ENCODE data around the gene GIGYF1. TPM values are rescaled to one million over a fixed set of nuclear protein-coding genes. Genes with fewer than 3 reads are reported as not detected.
"Not testable (repeated sequence)": the region's sequence is repeated elsewhere in the genome, so short reads cannot be mapped to it uniquely, and the experiment has no call there.

The GIGYF1 gene
- polyA plus RNA-seq, 5 donors, result 30.4 to 52.9 (median 42.0) TPM

DNA sequence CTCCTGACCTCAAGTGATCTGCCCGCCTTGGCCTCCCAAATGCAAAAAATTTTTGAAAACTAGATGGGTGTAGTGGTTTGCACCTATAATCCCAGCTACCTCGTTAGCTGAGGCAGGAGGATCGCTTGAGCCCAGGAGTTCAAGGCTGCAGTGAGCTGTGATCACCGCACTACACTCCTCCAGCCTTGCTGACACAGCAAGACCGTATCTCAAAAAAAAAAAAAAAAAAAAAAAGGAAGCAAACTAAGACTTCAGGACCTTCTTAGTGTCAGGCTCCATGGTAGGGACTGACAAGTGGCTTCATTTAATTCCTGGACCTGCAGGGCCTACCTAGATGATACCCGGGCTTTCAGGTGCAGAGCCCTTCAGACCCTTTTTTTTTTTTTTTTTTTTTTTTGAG is 14.3 kb upstream of the GIGYF1 start:
- no peak for DNase-seq

DNA sequence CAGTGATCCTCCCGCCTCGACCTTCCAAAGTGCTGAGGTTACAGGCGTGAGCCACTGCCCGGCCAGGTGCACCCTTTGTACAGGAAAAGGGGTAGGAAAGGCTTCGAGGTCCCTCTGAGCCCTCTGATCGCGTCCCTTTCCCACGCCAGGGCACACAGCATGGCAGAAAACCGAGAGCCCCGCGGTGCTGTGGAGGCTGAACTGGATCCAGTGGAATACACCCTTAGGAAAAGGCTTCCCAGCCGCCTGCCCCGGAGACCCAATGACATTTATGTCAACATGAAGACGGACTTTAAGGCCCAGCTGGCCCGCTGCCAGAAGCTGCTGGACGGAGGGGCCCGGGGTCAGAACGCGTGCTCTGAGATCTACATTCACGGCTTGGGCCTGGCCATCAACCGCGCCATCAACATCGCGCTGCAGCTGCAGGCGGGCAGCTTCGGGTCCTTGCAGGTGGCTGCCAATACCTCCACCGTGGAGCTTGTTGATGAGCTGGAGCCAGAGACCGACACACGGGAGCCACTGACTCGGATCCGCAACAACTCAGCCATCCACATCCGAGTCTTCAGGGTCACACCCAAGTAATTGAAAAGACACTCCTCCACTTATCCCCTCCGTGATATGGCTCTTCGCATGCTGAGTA is 12.7 kb upstream of the GIGYF1 start:
- DNase-seq, result no peak

DNA sequence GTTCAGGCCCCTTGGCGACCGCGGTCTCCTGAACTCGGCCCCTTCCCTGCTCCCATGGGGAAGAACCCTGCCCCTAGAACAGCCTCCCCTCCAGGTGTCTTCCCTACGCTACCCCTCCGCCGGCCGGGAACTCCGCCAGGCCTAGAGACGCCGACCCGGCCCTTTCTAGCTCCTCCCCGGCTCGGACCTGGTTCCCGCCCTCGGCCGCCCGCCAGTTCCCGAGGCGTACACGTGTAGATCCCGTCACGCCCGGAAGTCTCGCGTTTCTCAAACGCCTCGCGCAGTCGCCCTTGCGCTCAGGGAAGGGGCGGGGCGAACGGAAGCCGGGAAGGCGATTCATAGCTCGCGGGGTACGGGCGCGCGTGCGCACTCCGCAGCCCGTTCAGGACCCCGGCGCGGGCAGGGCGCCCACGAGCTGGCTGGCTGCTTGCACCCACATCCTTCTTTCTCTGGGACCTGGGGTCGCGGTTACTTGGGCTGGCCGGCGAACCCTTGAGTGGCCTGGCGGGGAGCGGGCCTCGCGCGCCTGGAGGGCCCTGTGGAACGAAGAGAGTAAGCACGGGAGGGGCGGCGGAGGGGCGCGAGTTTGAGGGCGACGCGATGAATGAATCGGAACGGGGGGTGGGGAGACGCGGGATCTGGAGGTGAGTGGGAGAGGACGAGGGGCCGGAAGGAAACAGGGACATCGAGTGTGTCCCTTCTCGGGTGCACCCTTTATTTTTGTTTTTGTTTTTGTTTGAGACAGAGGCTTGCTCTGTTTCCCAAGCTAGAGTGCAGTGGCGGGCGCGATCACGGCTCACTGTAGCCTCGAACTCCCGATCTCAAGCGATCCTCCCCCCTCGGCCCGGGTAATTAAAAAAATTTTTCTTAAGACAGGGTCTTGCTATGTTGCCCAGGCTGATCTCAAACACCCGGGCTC is 12.0 kb upstream of the GIGYF1 start, which contains the start of gene POP7:
Gene POP7, plus strand, starts transcription at position 369 of the 919 bp plus-strand sequence. CDS start 710 bp downstream, outside the sequence.
- DNase-seq, result peak; percentile 99

DNA sequence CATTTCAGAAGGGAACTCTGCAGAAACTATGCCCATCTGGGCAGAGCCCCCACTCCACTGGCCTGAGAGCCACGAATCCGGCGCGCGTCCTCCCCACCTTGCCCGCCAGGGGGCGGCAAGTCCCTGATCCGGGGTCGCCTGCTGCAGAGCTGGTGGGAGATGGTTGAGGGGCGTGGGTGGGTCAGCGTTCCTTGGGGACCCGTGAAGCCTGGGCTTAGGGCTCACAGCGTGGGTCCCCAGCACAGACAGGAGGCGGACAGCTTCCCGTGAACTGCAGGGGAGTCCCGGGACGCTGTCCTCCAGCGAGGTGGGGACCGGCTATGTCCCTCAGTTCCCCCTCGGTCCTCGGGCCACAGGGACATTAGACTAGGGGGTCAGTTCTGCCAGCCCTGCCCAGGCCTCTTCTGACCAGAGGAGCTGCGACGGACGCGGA is 11.3 kb upstream of the GIGYF1 start:
- peak in 1 of 2 donors; percentile 84 for DNase-seq

DNA sequence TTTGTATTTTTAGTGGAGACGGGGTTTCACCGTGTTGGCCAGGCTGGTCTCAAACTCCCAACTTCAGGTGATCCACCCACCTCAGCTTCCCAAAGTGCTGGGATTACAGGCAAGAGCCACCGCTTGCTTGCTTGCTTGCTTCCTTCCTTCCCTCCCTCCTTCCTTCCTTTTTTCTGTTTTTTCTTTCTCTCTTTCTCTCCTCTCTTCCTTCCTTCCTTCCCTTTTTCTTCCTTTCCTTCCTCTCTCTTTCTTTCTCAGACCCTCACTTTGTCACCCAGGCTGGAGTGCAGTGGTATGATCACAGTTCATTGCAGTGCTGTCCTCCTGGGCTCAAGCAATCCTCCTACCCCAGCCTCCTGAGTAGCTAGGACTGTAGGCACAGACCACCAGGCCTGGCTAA is 7.0 kb upstream of the GIGYF1 start:
- not testable (repeated sequence) for DNase-seq

DNA sequence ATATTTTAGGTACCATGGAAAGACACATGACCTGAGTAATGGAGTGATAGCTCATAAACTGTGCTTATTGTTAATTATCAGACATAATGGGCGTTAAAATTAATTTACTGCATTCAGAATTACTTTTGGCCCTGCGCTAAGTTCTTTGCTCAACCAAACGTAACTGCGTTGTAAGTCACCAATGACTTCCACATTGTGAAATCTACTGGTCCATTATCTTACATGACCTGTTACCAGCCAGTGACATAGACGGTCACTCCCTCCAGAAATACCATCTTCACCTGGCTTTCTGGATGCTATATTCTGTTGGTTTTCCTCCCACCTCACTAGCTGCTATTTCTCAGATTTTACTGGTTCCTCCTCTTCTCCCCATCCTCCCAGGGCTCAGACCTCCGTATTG is 5.0 kb upstream of the GIGYF1 start:
- DNase-seq, result no peak

DNA sequence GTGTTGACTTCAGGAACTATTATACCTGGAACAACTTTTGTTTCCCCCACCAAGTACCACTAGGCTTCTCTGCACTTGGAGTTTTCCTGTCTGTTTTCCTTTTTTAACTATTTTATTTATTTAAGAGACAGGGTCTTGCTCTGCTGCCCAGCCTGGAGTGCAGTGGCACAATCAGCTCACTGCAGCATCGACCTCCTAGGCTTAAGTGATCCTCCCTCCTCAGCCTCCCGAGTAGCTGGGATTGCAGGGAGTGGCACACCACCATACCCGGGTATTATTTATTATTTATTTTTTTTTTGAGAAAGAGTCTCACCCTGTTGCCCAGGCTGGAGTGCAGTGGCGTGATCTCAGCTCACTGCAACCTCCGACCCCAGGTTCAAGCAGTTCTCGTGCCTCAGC is 2.1 kb upstream of the GIGYF1 start:
- no peak for DNase-seq

DNA sequence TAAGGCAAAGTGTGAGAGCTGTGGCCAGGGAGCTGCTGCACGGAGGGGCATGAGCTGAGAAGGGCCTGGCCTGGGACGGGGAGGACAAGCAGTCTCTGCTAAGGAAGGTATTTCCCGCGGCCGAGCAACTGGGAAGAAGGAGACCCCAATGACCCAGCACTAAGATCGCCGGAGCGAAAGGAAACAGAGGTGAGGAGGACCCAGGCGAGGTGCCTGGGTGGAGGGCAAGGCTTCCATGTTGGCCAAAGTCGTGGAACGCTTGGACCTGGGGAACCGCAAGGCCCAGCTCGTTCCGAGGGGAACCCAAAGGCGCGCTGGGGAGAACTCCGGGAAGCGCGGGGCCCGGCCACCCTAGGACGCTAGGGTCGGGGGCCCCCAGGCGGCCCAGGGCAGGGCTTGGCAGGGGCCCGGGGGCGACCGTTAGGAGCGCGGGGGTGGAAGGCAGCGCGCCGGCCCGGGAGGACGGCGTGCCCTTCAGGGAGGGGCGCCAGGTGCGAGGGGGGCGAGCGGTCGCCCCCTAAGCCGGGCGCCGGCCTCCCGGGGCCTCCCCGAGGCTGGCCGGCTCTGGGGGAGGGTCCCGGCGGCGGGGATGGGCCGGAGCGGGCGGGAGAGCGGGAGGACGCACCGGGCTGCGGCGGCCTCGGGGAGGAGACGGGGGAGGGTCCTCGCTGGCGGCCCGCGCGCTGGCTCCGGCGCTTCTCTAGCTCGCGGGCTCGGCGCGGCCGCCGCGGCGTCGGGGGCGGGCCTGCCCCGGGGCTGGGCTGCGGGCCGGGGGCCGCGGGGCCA is 545 bp downstream of the GIGYF1 start:
- no peak for DNase-seq

DNA sequence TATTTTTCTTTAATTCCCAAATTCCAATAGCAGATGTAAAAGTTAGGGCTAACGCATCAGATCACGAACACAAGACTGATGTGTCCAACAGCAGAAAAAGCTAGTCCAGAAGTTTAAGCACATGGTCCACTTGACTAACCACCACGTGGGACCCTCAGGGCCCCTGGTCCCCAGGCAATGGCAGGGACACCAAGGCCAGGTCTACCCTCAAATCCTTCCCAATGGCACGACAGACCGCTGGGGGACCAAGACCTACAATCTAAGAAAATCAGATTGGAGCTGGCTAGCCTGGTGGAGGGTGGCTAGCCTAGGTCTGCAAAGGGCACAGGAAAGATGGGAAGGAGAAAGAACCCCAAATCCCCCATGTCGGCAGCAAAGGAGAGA is 1.5 kb downstream of the GIGYF1 start:
- no peak for DNase-seq

DNA sequence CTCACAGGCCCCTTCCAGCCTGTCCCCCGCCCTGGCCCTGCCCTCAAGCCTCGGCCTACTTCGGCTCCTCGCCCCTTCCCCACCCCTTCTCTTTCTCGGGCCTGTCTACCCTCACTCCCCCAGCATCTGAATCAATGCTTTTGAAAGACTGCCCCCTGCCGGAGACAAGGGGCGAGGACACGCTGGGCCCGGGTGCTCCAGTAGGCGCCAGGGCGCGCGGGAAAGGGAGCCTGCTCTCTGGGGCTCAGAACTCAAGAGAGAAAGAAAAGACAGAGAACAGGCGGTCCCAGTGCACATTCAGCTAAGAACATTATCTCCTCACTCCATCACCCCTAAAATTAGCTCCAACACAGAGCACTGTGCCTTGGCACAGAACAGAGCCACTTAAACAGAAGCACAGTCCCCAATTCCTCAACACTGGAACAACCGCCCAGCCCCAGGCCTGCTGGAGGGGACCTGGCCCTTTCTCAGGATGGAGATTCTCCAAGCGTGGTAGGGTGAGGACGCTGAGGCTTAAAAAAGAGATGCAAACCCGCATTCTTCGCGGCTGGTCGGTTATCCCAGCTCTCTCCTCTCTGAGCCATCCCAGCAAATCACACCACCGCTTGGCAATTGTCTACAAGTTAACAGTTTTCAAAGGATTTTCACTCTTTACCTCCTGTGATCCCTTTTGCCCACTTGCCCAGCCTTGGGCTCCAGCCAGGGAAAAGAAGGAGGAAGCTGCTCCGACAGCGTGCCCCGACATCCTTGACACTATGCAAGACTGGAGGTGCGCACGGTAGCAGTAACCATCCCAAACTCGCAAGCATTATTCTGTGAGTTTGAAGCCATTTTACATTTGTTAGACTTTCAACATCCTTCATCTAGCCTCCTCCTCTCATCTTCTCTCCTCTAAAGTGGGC is 2.1 kb downstream of the GIGYF1 start:
- DNase-seq, result peak; percentile 66 to 73

DNA sequence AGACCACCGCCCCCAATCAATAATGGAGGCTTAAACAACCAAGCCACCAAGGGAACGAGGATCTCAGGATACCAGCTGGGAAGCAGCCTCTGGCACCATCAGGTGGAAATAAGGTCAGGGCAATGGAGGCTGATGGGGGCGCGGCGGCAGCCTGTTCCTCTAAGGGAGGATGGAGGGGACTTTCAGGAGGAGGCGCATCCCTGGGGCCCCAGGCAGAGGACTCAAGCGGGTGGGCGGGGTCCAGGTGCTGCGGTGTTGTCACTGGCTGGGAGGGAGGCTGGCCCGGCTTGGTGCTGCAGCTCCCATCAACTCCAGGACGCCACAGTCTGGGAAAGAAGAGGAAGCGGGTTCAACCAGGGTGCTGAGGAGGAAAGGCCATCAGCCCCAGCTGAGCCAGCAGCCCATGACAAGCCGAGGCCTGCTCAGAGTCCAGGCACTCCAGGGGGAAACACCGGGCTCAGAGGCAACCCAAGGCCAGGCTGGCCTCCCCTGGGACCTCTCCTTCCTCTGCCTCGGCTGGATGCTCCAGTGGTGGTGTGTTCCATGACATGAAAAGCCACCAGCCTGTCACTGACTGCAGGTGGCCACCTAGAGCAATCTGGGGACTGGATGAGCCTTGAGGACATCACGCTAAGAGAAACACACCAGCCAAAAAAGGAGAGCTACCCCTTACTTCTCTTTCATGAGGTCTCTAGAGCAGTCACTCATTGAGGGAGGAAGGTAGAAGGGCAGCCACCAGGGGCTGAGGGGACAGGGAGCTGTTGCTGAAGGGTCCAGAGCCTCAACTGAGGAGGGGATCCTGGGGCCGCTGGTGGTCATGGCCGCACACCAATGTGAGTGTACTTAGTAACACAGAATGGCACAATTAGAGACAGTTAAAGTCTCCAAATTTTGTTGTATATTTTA is 4.6 kb downstream of the GIGYF1 start:
- no peak for DNase-seq

DNA sequence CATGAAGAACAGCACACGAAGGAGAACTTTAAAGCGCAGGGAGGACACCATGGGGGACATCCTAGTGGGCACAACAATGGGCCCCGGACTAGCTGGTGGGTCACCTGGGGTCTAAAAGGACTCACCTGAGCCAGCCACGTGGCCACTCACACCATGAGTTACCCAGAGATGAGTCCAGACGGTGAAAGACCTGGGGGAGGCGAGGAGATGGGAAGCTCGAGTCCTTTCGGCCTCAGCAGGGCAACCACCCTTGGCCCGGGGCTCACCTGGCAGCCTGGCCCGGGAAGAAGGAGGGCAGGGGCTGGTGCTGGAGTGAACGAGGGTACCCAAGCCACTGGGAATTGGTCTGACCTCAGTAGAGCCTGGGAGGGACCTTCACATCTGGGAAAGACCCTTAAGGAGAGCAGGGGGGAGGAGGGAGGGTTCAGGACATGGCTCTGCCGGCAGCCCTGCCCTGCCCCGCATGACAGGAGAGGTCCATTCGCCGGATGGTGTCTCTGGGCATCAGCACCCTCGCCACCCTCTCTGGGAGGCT is 5.7 kb downstream of the GIGYF1 start:
- no peak for DNase-seq

DNA sequence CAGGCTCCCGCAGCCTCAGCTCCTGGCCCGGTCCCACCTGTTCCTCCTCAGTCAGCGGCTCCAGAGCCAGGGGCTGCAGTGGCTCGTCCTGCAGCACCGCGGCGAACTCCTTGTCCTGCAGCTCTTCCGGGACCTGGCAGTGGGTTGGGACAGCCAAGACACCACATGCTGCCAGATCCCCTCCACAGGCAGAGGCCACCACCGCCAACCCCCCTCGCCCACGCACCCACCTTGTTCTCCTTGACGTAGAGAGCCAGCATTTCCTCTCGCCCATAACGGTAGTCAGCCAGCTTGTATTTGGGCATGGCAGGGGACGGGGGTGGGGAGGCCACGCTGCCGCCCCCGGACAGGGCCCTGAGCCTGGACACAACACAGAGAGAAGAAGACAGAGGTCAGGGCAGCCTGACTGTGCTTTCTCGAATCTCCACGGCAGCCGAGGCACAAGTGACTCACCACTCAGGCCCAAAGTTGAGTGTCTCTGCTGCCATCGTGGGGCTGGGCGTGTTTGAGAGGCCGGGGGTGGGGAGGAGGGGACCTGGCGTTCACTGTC is 6.2 kb downstream of the GIGYF1 start:
- no peak for DNase-seq

DNA sequence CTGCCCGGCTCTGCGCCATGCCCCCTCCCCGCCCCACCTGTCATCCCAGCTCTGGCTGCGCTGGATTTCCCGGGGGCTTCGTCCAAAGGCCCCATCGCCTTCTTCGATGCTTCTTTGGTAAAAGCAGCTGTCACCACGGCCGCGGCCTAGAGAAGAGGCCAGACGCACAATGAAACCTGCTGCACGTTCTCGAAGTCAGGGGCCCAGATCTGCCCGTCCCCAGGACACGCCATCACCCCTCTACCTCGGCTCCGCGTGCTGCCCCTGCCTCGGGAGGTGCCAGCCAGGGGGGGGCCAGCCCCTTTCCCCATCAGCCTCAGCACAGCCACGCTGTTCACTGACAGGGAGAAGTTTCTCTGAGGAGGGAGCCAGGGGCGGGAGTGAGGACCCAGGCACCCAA is 6.8 kb downstream of the GIGYF1 start:
- no peak for DNase-seq

DNA sequence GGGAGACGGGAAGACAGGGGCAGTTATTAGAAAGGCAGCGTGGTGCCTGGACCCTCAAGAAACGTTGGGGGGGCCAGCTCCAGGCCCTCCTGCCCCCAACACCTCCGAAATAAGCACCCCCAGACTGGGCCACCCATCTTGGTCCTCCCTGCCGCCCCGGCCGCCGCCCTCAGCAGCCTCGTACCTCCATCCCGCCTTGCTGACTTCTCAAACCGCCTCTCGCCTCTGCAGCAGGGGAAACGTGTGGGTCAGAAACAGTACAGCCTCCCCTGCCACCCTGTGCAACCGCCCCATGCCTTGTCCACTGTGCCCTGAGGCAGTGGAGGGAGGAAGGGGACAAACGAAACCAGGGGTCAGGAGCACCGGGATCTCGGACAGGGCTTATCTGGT is 7.2 kb downstream of the GIGYF1 start:
- no peak for DNase-seq

DNA sequence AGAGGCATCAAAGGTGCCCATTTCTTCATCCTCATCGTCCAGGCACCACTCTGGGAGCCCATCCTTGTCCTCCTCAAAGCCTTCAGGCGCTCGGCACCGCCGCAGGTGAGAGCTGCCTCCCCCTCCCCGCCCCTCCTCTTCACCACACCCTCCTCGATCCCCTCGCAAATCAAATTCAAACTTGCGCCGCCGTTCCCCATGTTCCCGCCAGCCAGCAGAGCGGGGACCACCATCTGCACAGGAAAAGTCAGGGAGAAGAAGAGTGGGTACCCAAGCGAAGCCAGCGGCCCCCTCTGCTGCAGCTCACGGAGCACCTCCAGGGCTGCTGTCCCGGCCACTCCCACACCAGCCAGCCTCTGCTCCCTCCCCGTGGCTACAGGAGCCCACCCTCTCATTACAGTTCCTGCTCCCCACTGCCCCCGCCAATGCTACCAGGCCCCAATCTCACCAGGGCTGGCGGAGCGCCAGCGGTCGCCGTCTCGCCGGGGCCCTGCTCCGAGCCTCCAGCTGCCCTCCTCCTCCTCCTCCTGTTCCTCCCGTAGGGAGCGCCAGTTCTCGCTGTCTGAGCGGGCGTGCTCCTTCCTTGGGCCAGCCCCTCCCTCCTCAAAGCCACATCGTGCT is 7.7 kb downstream of the GIGYF1 start:
- DNase-seq, result no peak

DNA sequence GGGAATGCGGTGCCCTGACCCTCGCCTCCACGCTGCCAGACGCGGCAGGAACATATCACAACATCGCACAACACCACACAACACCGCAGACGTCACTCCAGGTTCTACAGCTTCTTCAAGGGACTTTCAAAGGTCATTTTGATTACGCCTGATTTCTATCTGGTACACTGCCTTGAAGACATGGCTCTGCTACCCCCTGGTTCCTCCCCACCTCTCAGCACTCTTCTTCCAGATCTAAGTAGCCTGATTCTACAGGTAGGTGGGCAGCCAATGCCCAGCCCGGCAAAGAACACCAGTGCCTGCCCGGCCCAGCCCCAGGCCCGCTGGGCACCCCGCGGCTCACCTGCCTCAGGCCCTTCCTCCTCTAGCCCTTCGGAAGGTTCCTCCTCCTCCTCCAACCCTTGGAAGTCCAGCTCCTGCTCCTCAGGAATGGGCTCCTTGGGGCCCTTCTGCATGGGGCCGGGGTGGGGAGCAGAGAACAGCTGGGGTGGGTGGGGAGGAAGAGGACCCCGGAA is 8.4 kb downstream of the GIGYF1 start:
- no peak for DNase-seq

DNA sequence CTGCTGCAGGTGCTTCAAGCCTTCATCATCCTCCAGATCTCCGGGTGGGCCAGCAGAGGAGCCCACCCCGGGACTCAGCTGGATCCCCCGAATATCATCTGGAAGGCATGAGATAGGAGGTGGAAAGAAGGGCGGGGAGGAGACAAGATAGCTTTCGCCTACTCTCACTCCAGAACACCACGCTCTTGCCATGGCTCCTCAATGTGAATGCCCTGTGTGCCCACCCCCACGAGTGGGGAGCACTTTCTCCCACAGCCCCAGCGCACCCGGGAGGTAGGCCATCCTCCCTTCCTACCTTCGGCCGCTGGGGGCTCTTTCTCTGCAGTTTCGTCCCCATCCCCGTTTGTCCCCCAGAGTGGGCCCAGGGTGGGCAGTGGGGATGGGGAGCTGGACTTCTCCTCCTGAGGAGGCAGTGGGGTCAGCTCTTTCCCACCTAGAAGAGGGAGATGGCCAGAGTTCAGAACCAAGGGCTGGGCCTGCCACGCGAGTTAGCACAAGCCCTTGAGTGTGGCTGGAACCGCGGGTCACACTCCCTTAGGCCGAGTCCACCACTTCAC is 8.9 kb downstream of the GIGYF1 start:
- DNase-seq, result no peak
